GM21529 (cell line): ENCODE measurements around the gene NPFFR1.
"Not testable (repeated sequence)": the region's sequence is repeated elsewhere in the genome, so short reads cannot be mapped to it uniquely, and the experiment has no call there.

Source experiments
- ATAC-seq: cut with Tn5 transposase; IDR thresholded peaks from one replicate; pipeline ENCODE4 v1.9.1; 2021; ENCODE audit not compliant: unreplicated experiment

Gene NPFFR1

DNA sequence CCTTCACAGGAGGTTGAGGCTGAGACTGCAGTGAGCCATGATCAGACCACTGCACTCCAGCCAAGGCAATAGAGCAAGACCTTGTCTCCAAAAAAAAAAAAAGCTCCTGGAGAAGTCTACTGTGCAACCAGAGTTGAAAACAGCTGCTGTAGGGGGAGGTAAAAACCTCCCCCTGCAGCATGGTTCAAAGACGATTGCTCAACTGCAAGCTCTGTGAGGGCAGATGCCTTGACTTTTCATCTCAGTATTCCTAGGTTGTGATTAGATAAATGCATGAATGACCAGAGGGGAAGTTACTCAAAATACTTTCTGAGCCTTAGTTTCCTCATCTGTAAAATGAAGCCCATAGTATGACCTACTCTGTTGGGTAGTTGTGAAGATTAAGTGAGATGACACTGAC is 25.6 kb downstream of the NPFFR1 start:
- ATAC-seq, result no peak

DNA sequence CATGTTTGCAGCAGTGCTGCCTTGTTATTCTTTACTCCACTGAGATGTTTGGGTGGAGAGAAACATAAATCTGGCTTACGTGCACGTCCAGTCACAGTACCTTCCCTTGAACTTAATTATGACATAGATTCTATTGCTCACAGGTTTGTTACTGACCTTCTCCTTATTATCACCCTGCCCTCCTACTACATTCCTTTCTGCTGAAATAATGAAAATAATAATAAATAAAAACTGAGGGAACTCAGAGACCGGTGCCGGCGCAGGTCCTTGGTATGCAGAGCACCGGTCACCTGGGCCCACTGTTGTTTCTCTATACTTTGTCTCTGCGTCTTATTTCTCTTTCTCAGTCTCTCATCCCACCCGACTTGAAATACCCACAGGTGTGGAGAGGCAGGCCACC is 26.0 kb downstream of the NPFFR1 start:
- ATAC-seq, result not testable (repeated sequence)

DNA sequence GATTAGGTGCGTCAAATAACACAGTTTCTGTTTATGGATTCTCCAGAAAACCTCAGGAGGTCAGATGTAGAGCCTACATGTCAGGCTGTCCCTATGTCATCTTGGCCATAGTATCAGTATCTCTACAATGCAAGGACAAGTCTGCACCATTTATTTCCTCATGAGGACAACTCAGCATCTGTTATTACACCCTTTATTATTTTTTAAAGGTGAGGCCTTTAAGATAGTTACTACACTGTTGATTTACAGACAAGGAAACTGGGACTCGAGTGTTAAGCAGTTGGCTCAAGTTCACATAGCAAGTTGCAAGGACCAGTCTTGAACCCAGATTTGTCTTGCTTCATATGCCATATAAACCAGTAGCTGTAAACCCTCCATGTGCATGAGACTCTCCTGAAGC is 27.3 kb downstream of the NPFFR1 start:
- ATAC-seq, result no peak

DNA sequence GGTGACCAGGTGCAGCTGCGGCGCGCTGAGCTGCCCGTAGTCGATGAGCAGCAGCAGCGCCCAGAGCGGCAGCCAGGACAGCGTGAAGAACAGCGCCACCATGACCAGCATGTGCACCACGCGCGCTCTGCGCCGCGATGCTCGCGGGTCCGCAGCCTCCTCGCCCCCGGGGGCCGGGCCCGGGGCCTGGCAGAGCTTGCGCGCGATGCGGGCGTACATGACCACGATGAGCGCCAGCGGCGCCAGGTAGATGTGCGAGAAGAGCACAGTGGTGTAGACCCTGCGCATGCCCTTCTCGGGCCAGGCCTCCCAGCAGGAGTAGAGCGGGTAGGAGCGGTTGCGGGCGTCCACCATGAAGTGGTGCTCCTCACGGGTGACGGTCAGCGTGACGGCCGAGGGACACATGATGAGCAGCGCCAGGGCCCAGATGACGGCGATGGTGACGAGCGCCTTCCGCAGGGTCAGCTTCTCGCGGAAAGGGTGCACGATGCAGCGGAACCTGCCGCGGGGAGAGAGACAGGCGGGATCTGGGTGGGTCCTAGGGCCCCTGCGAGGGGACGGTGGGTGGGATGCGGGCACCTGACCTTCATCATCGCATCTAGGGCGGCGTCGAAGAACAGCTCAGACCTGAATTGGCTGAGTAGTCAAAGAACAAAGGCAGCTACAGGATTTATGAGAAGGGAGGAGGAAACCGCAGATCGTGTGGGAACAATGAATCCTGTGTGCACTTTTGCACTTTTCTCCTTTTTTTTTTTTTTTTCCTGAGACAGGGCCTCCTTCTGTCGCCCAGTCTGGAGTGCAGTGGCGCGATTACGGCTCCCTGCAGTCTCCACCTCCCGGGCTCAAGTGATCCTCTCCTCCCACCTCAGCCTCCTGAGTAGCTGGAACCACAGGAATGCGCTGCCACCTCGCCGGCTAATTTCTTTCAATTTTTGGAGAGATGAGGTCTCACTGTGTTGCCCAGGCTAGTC is 28.2 kb downstream of the NPFFR1 start:
- ATAC-seq, result no peak

DNA sequence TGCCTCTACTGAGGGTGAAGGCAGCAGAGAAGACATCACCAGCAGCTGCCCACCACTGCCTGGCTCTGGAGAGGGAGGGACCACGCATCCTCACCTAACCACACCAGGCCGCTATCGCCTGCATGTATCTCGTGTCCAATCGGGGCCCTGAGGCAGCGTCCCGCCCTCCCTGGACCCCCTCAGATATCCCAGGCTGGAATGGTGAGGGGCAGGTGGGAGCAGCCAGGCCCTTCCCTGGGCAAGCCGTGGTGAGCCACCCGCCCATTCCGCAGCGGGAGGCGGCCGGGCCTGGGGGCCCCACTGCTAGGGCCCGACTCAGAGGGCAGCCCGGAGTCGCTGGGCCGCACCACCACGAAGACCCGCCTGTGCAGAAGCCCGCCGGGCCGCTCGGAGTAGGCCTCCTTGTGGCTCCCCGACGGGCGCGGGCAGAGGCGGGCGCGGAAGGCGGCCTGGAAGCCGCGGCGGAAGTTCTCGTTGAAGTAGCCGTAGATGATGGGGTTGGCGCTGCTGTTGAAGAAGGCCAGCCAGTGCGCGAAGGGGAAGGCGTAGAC is 29.0 kb downstream of the NPFFR1 start:
- ATAC-seq, result no peak

DNA sequence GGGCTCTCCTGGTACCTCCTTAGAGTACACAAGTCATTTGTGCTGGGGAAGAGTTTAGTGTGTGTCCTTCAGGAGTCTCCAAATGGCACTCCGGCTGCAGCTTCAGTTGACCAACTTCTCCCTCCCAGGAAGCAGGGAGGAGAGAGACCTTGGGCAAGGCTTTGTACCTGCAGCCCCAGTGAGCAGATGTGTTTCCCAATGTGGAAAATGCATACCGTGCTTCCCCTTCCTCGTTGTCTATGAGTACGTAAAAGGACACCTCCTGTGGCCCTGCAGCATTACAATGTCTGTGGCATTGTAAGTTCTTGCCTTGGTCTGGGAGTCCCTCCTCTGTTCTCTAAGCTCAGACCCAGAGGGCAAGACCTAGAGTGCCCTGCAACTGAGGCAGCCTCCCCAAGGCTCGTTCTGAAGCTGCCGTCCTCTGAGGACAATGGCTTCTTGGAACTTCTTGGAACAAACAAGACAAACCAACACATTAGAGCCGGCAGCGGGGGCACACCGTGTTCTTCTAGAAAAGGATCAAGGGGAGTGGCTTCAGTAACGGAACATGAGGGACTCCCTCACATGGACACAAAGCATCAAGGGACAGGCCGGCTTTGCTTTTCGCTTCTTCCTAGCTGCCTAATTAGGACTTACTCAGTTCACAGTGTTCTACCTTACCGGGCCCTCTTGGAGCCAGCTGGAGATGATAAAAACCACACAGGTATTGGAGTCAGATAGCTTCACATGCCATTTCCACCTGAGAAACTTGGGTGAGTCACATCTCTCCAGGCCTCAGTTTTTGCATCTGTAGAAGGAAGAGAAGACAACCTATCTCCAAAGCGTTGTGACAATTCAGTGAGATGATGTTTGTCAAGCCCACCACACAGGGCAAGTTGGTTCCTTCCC is 29.7 kb downstream of the NPFFR1 start:
- ATAC-seq, result no peak

DNA sequence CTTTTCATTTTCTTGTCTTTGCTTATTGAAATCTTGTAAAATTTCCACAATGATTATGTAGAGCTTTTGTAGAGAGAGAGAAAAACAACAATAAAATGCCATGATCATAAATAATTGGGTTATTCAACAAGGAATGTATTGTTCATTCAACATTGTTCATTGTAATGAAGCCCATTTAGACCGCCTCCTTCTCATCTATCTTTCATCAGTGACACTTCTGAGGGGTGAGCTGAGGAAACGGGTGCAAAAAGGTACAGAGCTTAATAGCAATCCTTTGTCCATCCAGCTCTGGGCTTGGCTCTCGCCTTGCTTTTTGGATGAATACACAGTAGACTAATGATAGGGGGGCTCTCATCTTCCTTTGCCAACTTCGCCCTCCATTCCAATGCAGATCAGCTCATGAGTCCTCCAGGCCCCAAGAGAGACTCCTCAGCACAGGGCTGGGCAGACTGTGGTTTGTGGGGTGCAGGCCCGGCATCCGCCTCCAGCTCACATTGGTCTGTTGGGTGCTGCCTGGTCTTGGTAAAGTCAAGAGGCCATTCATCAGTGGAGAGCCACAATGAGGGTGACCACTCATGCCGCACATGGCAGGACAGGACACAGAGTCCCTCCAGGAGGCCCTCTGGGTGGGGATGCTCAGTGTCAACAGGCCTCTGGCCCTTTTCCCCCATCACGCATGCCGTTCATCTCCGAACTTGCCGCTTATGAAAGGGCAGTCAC is 32.7 kb downstream of the NPFFR1 start:
- no peak for ATAC-seq

DNA sequence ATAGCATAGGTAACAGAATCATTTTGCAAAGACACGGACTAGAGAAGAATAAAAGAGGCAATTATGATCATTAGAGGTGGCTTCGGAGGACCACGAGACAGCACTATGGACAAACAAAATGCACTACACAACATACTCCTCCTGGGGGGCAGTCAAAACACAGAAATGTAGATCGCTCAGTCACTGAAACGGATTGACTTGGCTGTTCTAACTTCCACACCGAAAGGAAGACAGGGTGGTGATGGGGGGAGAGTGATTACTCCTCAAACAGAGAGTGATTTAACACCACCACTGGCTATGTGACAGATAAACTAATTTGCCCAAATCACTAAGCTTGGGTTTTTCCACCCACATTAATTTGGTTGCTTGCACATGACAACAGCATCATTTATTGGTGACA is 36.4 kb downstream of the NPFFR1 start:
- ATAC-seq, result no peak

DNA sequence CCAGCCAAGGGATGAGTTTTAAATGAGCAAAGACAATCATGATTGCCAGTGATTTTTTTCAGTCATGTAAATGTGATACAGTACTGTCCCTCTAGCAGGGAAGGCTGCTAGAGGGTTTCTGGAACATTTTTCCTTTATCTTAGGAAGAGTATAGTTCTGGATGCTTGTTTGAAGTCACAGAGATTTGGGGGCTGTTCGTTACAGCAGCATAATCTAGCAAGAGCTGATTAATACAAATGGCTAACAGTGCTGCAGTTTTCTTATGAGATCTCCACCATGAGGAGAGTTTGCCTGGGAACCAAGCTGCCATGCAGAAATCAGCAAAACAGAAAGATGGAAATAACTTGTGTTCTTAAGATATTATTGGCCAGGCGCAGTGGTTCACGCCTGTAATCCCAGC is 42.7 kb downstream of the NPFFR1 start:
- ATAC-seq, result no peak

DNA sequence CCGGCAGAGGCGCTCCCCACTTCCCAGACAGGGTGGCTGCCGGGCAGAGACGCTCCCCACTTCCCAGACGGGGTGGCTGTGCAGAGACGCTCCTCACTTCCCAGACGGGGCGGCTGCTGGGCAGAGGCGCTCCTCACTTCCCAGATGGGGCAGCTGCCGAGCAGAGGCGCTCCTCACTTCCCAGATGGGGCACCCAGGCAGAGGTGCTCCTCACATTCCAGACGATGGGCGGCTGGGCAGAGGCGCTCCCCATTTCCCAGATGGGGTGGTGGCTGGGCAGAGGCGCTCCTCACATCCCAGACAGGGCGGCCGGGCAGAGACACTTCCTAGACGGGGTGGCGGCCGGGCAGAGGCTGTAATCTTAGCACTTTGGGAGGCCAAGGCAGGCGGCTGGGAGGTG is 43.8 kb downstream of the NPFFR1 start:
- ATAC-seq, result not testable (repeated sequence)

DNA sequence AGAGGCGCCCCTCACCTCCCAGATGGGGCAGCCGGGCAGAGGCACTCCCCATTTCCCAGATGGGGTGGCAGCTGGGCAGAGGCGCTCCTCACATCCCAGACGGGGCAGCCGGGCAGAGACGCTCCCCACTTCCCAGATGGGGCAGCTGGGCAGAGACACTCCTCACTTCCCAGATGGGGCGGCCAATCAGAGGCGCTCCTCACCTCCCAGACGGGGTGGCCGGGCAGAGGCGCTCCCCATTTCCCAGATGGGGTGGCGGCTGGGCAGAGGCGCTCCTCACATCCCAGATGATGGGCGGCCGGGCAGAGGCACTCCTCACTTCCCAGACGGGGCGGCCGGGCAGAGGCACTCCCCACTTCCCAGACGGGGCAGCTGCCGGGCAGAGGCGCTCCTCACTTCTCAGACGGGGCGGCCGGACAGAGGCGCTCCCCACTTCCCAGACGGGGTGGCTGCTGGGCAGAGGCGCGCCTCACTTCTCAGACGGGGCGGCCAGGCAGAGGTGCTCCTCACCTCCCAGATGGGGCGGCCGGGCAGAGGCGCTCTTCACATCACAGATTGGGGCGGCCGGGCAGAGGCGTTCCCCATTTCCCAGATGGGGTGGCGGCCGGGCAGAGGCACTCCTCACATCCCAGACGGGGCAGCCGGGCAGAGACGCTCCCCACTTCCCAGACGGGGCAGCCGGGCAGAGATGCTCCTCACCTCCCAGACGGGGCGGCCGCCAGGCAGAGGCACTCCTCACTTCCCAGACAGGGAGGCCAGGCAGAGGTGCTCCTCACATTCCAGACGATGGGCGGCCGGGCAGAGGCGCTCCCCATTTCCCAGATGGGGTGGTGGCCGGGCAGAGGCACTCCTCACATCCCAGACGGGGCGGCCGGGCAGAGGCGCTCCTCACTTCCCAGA is 44.5 kb downstream of the NPFFR1 start:
- ATAC-seq, result not testable (repeated sequence)

DNA sequence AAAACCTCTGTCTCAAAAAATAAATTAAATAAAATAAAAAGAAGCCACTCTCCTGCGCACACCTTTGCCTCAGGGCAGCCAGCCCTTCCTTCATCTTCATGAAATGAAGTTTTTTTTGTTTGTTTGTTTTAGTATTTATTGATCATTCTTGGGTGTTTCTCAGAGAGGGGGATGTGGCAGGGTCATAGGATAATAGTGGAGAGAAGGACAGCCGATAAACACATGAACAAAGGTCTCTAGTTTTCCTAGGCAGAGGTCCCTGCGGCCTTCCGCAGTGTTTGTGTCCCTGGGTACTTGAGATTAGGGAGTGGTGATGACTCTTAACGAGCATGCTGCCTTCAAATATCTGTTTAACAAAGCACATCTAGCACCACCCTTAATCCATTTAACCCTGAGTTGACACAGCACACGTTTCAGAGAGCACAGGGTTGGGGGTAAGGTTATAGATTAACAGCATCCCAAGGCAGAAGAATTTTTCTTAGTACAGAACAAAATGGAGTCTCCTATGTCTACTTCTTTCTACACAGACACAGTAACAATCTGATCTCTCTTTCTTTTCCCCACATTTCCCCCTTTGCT is 45.8 kb downstream of the NPFFR1 start:
- not testable (repeated sequence) for ATAC-seq

DNA sequence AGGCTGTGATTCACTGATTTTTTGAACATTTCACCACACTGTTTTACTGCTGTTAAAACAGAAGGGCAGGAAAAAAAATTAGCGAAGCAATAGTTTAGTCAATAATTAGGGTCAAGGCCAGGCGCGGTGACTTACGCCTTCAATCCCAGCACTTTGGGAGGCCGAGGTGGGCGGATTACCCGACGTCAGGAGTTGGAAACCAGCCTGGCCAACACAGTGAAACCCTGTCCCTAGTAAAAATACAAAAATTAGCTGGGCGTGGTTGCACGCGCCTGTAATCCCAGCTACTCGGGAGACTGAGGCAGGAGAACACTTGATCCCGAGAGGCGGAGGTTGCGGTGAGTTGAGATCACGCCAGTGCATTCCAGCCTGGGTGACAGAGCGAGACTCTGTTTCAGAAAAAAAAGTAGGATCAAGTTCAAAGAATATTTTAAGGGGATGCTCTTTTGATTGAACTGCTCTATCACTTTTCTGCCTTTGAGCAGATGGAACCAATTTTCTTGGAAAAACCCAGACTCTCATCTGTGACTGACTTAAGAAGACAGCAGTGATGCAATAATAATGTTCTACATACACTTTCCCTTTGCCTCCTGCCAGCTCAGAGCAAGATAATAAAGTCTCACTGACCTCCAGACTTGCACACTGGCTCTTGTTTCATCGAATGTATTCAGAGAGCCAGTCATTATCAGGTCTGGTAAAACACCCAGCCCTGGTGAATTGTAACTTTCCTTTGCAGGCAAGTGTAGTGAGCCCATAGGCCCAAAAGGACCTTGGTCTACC is 48.9 kb downstream of the NPFFR1 start:
- ATAC-seq, result no peak

DNA sequence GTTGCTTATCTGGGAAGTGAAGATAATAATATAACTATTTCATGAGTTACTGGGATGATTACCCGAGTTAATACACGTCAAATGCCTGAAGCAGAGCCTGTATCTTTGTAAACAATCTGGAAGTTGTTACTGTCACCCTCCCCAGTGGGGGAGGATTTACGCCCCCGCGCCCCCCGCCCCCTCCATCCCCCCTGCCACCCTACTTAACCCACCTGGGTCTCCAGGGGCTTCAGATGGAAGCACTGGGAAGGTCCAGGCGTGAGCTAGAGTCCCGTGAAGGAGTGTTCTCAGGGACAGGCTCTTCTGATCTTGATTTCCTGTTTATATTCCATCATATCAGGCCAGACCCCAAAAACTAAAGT is 49.9 kb downstream of the NPFFR1 start:
- ATAC-seq, result no peak

DNA sequence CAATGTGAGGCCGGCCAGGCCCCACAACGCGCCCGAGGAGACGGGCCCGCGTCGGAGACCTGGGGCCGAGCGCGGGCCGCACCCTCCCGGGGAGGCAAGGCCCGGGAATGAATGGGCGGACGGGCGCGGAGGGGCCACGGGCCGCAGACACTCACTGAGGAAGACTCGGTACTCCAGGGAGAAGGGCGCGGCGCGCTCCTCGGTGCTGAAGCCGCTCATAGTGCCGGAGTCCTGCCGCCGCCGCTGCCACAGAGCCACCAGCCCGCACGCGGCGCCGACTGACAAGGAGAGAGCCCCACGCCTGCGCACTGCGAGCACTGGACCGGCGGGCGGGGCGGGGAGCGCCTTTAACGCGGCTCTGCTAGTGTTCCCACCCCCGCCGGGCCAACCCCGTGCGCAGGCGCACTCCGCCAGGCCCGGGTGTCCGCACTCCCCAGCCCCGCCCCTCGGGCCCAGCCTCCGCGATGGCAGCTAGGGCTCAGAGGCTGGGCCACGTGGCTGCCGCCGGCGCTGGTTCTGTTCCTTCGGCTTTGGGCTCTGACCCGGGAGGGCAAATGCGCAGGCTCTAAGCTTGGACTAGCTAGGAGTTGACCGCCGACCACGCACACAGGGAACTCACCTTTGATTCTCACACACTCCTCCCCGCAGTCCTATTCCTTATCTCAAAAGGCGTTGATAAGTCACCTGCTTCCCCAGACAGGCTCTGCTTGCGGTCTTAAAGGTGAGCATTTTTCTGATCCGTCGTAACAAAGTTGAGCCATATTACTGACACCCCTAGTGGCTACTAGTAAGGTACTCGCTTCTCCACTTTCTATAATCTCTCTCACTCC is 50.5 kb downstream of the NPFFR1 start, which contains the start of gene PPA1:
PPA1 (minus strand) TSS at position 321 of the 830 bp plus-strand sequence; CDS start at position 219, 102 bp downstream.
- peak; percentile 80 for ATAC-seq

DNA sequence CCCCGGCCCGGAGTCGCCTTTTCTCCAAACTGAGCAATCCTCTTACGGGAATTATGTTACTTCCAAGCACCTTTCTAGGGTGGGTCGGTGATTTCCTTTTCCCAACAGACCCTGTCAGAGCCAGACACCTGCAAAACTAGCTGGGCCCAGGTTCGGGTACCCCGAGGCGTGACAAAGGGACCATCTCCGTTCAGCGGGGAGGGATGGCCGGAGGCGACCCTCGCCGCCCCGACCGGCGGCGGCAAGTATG is 51.0 kb downstream of the NPFFR1 start:
- ATAC-seq, result no peak

DNA sequence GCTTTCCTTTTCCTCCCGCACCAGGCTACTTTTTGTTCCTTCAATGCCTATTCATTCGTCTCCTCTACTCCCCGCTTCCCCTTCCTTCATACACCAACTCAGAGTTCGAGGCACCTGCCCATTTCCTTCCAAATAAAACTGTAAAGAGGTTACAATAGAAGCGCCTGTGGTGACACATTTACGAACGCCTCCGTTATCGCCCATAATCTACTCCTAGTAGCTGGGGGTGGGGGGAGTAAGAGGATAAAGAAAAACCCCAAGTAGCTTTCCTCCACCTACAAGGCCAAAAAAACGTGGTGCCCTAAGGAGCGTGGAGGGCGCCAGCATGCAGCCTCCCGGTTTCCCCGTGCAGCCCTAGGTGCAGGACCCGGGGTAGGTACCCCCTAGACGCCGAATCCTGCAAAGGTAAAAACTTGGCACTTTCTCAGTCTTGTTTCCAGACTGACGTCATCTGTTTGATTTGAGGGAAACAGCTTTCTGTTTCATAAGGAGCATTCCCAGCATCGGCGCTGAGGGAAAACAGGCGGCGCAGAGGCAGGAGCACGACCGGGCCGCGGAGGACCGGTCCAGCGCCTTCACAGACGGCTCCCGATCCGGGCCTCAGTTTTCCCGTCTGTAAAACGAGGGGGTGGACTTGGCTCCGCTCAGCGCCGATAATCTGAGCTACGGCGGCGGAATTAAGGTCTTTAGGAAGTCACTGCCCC is 51.5 kb downstream of the NPFFR1 start:
- no peak for ATAC-seq
